HL-60 (cell line): Measurements from ENCODE around the gene CTNNA3.

Experiments
- DNase-seq, 2 experiments: peaks; one replicate each; pipeline ENCODE4 v3.0.0-alpha.2; 2010 to 2020; ENCODE audit warnings: low read depth in 1 of 2, low spot score in 1 of 2
- H3K27ac ChIP-seq: fragments of 250-450 bp; sonication (Bioruptor Pico); replicated peaks from 2 replicates; pipeline ENCODE4 v1.5.1; 2020; ENCODE audit warnings: mild to moderate bottlenecking, moderate library complexity
- H3K27me3 ChIP-seq: fragments of 250-450 bp; sonication (Bioruptor Pico); 2 replicates; pipeline ENCODE4 v1.5.1; 2021; ENCODE audit warnings: mild to moderate bottlenecking, moderate library complexity; ENCODE audit not compliant: insufficient read depth, poor library complexity, severe bottlenecking
- H3K4me3 ChIP-seq: replicated peaks from 2 replicates; pipeline ENCODE4 v1.5.1; 2011; ENCODE audit warnings: mild to moderate bottlenecking, control low read depth, low read length; ENCODE audit not compliant: insufficient read depth
- CTCF ChIP-seq: IDR thresholded peaks from one replicate; pipeline ENCODE4 v1.5.1; 2011; ENCODE audit warnings: low read length, control low read depth, inconsistent platforms; ENCODE audit not compliant: insufficient read depth
- GABPA ChIP-seq: IDR thresholded peaks from 2 replicates; pipeline ENCODE4 v1.6.1; 2012; ENCODE audit warnings: low read depth
- POLR2AphosphoS5 ChIP-seq: IDR thresholded peaks from 2 replicates; pipeline ENCODE4 v1.6.1; 2012; ENCODE audit warnings: low read depth
- REST ChIP-seq: IDR thresholded peaks from 2 replicates; pipeline ENCODE4 v1.6.1; 2012; ENCODE audit warnings: low read depth; ENCODE audit not compliant: insufficient replicate concordance
- SPI1 ChIP-seq: IDR thresholded peaks from 2 replicates; pipeline ENCODE4 v1.6.1; 2012; ENCODE audit warnings: low read depth, mild to moderate bottlenecking, borderline replicate concordance

The CTNNA3 gene

DNA sequence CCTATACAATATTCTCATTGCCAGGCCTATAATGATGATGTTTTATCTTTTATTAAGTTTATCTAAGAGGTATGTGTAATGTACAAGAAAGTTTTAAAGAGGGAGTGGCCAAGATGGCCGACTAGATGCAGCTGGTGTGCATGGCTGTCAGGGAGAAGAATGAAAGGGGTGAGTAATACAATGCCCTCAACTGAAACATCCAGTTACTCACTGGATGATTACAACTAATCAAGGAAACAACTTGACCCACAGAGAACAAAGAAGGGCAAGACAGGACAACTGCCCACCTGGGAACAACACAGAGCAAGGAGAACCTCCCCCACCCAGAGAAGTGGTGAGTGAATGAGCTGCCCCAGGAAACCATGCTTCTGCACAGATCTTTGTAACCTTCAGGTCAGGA is 1650.1 kb downstream of the CTNNA3 start:
- Histone ChIP-seq H3K4me3 (no peak overlapping the region), H3K27ac (no peak overlapping the region)
- no peak for DNase-seq

DNA sequence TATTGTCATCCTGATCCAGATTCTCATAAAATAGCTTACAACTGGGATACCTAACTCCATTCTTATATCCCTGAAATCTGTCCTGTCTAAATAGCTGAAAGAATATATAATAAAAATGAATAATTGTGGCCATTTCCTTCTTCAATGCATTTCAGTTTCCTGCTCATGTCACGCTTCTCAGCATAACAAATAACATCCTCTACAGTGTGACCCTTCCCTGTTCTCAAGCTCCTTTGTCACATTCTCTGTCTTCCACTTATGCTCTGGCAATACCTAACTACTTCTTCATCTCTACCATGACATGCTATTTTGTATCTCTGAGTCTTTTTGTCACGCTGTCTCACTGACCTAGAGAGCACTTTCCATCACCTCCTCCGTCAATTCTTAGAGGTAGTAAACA is 1654.2 kb downstream of the CTNNA3 start:
- Histone ChIP-seq H3K4me3 (no peak overlapping the region), H3K27me3 (no peaks in the 10 kb centered on the region), H3K27ac (no peak overlapping the region)
- TF ChIP-seq CTCF, result no peak
- TF ChIP-seq SPI1, result no peak
- TF ChIP-seq REST, result no peak
- TF ChIP-seq POLR2AphosphoS5, result no peak
- TF ChIP-seq GABPA, result no peak
- no peak for DNase-seq

More for the DNA sequence above, 1650.1 kb downstream of the CTNNA3 start:
- H3K27me3 ChIP-seq, result no peaks in the 10 kb centered on the region
- TF ChIP-seq POLR2AphosphoS5 (no peak), SPI1 (no peak), CTCF (no peak), REST (no peak), GABPA (no peak)

DNA sequence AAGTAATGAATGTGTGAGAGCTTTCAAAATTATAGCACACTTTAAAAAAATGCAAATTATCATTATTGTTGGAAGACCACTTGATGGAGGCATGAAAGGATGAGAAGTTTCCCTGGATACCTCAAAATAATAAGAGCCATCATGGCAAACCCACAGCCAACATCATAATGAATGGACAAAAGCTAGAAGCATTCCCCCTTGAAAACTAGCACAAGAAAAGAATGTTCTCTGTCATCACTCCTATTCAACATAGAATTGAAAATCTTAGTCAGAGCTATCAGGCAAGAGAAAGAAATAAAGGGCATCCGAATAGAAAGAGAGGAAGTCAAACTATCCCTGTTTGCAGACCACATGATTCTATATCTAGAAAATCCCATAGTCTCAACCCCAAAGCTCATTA is 1657.4 kb downstream of the CTNNA3 start:
- TF ChIP-seq CTCF, result no peak
- no peak for TF ChIP-seq REST
- no peak for TF ChIP-seq POLR2AphosphoS5
- Histone ChIP-seq H3K4me3 (no peak overlapping the region), H3K27ac (no peak overlapping the region), H3K27me3 (no peaks in the 10 kb centered on the region)
- DNase-seq, result no peak
